Inferior parietal cortex (tissue), 1 donor: Measurements from ENCODE around the gene MID2.
"Not testable (repeated sequence)": the region's sequence is repeated elsewhere in the genome, so short reads cannot be mapped to it uniquely, and the experiment has no call there.

Experiments used
- DNase-seq: peaks from one replicate; pipeline ENCODE4 v3.0.0-alpha.2; 2016; ENCODE audit errors: extremely low spot score

MID2 gene, protein sequence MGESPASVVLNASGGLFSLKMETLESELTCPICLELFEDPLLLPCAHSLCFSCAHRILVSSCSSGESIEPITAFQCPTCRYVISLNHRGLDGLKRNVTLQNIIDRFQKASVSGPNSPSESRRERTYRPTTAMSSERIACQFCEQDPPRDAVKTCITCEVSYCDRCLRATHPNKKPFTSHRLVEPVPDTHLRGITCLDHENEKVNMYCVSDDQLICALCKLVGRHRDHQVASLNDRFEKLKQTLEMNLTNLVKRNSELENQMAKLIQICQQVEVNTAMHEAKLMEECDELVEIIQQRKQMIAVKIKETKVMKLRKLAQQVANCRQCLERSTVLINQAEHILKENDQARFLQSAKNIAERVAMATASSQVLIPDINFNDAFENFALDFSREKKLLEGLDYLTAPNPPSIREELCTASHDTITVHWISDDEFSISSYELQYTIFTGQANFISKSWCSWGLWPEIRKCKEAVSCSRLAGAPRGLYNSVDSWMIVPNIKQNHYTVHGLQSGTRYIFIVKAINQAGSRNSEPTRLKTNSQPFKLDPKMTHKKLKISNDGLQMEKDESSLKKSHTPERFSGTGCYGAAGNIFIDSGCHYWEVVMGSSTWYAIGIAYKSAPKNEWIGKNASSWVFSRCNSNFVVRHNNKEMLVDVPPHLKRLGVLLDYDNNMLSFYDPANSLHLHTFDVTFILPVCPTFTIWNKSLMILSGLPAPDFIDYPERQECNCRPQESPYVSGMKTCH

DNA sequence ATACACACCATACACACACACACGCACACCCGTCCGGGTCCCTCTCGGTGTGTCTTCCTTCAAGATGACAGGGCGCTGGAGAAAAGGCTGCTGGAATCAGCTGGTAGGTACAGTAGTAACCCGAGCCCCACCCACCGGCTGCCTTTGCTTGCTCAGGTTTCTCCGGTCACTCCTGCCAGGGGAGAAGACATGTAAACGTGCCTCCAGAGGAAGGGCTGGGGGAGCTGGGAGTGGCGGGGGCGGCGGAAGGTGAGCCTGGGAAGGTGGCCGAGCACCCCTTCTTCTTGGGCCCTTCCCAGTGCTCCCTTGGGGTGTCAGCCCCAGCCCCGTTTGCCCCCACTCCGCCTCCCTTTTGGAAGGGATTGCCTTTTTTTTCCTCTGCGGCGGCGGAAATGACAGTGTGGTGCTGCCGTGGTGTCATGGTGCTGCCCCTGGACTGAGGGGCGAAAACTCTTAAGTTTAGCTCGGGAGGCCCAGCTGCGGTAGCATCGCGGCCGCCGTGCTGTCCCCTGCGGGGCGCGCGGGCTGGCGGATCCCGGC is at the start of gene MID2:
Gene MID2, plus strand, starts transcription at position 169 of the 540 bp plus-strand sequence. CDS start 561 bp downstream, outside the sequence.
- no peak for DNase-seq

- DNase-seq = peak; percentile 81
These were observed 48.8 kb upstream of the MID2 start for GRCh38 chrX:107776649-107777535.

GRCh38 chrX:107777536-107777832 is 48.2 kb upstream of the MID2 start, which contains the start of gene NCBP2L:
Gene NCBP2L (plus strand): TSS chrX:107777733. CDS start chrX:107794221, 16,488 bp downstream.
- DNase-seq = no peak

- DNase-seq = no peak
These were observed 45.1 kb upstream of the MID2 start for GRCh38 chrX:107780525-107780924.

DNA sequence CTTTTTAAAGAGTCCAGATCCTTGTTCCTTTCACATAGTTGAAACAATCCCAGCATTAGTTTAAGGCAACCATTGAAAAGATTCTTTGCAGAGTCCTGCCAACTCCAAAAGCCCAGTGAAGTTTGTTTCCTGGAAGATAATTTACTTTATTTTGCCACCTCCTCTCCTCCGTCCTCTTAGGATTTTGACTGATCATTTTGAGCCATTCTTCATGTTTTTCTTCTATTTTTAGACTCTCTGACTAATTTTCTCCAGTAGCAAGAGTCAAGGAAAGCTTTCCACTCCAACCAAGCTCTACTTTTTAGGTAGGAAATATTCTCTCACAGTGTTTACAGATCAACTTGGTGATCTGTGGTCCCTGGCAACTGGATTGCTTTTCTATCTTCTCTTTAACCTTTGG is 37.8 kb upstream of the MID2 start:
- DNase-seq = no peak

GRCh38 chrX:107804427-107804826 is 21.2 kb upstream of the MID2 start:
- DNase-seq = no peak

GRCh38 chrX:107805179-107805578 is 20.5 kb upstream of the MID2 start:
- DNase-seq = no peak

DNA sequence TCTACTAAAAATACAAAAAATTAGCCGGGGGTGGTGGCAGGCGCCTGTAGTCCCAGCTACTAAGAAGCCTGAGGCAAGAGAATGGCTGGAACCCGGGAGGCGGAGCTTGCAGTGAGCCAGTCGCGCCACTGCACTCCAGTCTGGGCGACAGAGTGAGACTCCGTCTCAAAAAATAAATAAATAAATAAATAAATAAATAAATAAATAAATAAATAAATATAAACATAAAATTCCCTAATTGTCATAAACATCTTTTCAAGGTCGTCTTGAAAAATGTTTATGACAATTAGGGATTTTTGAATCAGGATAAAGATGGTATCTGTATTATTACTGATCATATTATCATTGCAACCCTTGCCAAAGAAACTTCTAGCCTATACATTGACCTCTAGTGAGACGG is 15.6 kb upstream of the MID2 start:
- DNase-seq = not testable (repeated sequence)

DNA sequence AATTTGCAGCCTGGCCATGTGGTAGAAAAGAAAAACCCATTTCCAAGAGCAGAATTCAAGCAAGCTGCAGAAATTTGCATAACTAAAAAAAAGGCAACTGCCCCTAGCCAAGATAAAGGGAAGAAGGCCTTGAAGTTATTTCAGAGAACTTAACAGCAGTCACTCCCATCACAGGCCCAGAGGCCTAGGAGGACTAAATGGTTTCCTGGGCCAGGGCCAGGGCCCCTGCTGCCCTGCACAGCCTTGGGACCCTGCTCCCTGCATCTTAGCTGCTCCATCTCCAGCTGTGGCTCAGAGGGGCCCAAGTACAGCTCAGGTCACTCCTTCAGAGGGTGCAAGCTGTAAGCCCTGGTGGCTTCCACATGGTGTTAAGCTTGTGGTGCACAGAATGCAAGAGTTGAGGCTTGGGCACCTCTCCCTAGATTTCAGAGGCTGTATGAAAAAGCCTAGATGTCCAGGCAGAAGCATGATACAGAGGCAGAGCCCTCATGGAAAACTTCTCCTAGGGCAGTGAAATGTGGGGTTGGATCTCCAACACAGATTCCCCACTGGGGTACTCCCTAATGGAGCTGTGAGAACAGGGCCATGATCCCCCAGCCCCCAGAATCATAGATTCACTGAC is 6.7 kb upstream of the MID2 start:
- DNase-seq = no peak

- no peak for DNase-seq
These were observed 2.6 kb upstream of the MID2 start for GRCh38 chrX:107823042-107823441.

- DNase-seq = no peak
These were observed 2.2 kb upstream of the MID2 start for GRCh38 chrX:107823456-107823855.

GRCh38 chrX:107826238-107827029 is 768 bp downstream of the MID2 start:
- DNase-seq = no peak

GRCh38 chrX:107827030-107827831 is 1.6 kb downstream of the MID2 start:
- DNase-seq = peak; percentile 31

DNA sequence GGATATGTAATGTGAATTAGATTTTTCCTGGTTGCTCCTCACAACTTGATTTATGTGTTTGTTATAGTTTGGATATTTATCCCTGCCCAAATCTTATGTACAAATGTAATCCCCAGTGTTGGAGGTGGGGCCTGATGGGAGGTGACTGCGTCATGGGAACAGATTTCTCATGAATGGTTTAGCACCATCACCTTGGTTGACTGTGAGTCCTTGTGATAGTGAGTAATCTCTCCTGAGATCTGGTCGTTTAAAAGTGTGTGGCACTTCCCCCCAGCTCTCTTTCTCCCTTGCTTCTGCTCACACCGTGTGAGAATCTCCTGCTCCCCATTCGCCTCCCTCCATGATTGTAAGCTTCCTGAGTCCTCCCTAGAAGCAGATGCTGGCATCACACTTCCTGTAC is 2.2 kb downstream of the MID2 start:
- no peak for DNase-seq

DNA sequence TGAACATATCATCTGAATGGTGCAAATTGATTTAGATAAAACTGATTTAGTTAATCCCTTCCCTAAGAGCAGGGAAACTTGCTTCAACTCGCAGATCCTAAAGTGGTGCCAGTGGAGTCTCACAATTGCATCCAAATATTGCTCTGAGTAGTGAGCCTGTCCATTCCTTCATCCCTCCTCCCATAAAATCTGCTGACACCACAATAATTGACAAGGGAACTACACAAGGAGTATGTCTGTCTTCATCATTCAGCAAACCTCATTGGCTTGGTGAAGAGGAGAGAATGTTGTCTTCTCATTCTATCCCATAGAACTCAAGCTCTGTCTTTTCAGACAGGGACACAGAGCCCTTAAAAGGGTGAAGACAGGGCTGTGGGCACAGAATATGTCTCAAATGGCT is 4.2 kb downstream of the MID2 start:
- DNase-seq = no peak

- DNase-seq = no peak
These were observed 5.5 kb downstream of the MID2 start for GRCh38 chrX:107831071-107831730.

DNA sequence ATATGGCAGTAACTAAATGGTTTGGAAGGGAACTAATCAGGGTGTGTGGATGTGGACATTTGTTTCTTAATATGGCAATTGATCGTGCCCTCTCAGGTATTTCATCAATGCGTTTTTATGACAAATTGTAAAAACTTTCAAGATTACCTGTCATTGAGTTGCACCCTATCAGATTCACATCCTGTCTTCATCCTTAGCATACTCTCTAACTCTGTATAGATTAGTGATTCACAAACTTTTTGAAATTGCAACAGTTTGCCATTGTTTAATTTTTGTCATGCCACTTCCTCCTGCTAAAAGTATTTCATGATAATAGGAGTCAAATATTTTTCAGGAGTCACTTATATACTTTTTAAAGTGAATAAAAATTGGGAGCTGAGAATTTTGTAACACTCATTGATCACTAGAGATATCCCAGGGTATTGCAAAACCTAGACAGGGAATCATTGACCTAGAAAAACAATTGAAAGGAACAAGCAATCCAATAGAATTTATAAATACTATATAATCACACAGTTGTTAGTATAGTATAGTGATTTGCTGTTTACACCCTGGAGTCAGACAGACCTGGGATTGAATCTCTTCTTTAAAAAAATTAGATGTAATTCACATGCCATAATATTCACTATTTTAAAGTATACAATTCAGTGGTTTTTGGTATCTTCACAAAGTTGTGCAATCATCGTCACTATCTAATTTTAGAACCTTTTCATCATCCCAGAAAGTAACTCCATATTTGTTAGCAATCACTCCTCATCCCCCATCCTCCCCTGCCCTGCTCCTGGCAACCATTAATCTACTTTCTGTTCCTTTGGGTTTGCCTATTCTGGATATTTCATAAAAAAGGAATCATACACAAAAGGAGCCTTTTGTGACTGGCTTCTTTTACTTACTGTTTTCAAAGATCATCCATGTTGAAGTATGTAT is 8.9 kb downstream of the MID2 start:
- DNase-seq = no peak

GRCh38 chrX:107836958-107837357 is 11.3 kb downstream of the MID2 start:
- no peak for DNase-seq
